Measurements from ENCODE around the gene CHL1.

Gene CHL1

DNA sequence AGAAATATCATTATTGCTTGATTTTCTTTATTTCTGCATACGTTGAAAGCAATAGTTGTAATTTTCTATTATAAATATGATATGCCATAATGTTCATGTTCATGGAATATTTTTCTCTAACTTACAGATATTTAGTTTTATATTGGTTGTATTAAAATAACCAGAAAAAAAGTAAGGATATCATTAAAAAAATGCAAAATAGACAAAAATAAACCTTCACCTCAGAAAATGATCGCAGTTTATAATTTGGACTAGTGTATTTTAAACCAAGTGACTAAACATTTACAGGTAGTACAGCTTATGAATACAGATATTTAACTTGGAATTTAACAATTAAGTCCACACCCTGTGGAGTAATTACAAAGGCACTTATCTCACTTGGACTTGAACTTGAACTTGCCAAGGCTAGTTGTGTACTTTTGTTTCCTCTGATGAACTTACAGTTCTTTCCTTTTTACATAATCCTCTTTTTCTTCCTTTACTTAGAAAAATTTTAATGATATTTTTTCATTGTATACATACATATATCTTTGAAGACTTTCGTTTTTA, 156.7 kb downstream of the CHL1 start:
- no peak for DNase-seq (ENCODE audit: low read depth)
- no peak overlapping the region for H3K4me3 ChIP-seq (replicated peaks; ENCODE audit: low read depth, low read length)
- TF ChIP-seq, protein P1, sequence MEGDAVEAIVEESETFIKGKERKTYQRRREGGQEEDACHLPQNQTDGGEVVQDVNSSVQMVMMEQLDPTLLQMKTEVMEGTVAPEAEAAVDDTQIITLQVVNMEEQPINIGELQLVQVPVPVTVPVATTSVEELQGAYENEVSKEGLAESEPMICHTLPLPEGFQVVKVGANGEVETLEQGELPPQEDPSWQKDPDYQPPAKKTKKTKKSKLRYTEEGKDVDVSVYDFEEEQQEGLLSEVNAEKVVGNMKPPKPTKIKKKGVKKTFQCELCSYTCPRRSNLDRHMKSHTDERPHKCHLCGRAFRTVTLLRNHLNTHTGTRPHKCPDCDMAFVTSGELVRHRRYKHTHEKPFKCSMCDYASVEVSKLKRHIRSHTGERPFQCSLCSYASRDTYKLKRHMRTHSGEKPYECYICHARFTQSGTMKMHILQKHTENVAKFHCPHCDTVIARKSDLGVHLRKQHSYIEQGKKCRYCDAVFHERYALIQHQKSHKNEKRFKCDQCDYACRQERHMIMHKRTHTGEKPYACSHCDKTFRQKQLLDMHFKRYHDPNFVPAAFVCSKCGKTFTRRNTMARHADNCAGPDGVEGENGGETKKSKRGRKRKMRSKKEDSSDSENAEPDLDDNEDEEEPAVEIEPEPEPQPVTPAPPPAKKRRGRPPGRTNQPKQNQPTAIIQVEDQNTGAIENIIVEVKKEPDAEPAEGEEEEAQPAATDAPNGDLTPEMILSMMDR (IDR thresholded peaks at IDR 0.05; ENCODE audit: low read length, missing control alignments): no peak

DNA sequence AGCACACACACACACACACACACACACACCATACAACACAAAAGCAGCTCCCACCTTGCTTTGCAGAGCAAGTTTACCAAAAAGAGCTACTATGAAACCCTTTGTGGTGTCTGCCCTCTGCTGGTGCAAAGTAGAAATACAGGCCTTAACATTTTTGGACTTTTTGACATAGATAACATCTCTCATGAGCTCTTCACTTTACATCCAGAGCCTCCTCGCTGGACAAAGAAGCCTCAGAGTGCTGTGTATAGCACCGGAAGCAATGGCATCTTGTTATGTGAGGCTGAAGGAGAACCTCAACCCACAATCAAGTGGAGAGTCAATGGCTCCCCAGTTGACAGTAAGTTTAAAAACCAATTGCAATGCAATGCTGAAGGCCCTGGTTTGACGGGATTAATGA, 157.9 kb downstream of the CHL1 start:
- TF ChIP-seq, protein P1 (IDR thresholded peaks at IDR 0.05; ENCODE audit: low read length, missing control alignments): peak; percentile 78
- DNase-seq (ENCODE audit: low read depth): peak; percentile 55
- H3K4me3 ChIP-seq (replicated peaks; ENCODE audit: low read depth, low read length): no peak overlapping the region

DNA sequence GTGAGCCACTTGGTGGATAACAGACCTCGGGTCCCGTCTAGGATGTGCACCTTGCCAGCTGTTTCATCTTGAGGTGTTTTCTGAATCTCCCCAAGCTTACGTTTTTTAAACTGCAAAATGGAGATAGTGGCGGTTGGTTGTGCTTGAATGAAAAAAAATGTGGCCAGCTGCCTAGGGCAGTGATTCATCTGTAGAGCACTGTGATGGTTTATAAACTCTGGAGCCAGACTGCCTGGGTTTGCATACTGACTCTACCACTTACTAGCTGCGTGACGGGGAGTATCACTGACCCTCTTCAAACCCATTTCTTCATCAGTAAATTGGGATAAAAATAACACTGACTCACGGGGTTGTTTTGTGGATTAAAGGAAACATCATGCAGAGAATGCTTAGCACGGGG, 159.1 kb downstream of the CHL1 start:
- no peak overlapping the region for H3K4me3 ChIP-seq (replicated peaks; ENCODE audit: low read depth, low read length)
- DNase-seq (ENCODE audit: low read depth): no peak
- TF ChIP-seq, protein P1 (IDR thresholded peaks at IDR 0.05; ENCODE audit: low read length, missing control alignments): no peak

DNA sequence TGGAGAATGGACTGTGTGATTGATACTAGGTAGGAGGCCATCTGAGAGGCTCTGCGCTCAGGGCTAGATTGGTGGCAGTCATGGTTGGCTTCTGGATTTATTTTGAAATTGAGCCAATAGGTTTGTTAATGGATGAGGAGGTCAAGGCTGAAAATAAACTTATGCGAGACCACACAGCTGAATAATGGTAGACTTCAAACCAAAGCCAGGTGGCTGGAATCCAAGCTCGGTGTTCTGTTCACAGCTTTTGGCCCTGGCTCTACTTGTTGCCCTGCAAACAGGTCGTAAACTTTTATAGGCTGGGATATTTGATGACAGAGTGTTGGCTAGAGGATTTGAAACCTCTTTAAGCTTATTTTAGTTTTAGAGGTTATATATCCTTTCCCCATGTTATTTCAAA, 160.4 kb downstream of the CHL1 start:
- TF ChIP-seq, protein P1 (IDR thresholded peaks at IDR 0.05; ENCODE audit: low read length, missing control alignments): no peak
- no peak for DNase-seq (ENCODE audit: low read depth)
- H3K4me3 ChIP-seq (replicated peaks; ENCODE audit: low read depth, low read length): no peak overlapping the region

DNA sequence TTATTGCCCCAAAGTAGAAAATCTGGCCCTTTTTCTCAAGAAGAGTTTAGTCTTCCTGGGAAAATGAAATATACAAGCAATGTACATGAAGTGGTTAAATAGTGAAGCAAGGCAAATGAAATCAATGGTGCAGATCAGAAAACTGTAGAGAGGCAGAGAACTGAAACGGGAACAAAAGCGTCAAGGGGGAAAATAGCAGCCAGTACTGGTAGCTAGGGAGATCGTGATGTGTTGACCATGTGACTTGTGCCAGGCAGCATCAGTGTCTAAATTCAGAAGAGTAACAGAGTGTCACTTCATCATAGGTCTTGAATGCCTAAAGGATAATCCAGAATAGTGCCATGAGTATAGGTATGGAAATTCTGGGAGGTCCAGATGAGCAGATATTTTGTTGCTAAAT, 163.1 kb downstream of the CHL1 start:
- TF ChIP-seq, protein P1 (IDR thresholded peaks at IDR 0.05; ENCODE audit: low read length, missing control alignments): no peak
- DNase-seq (ENCODE audit: low read depth): no peak
- no peak overlapping the region for H3K4me3 ChIP-seq (replicated peaks; ENCODE audit: low read depth, low read length)

DNA sequence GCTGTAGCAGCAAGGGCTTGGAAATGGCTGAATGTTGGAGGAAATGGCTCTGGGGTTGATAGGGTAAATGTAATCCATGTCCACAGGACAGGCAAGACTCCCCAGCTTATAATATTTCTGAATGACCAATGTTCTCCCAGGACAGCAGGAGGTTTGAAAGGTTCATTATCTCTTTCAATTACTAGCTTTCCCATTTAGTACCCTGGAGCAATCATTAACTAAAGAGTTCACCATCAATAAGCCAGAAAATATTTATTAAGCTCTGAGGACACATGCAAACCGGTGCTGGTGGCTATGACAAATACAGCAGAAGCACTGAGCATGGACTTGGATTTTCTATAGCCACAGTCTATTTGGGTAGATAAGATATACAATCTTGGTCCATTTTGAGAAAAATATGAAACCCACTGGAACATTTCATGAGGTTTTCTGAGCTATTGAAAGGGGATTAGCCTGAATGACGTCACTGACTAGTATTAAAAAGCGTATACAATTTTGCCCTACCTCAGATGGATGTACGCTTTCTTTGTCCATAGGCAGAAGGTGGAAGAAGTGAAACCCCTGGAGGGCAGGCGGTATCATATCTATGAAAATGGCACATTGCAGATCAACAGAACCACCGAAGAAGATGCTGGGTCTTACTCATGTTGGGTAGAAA, 166.2 kb downstream of the CHL1 start:
- DNase-seq (ENCODE audit: low read depth): no peak
- TF ChIP-seq, protein P1 (IDR thresholded peaks at IDR 0.05; ENCODE audit: low read length, missing control alignments): no peak
- no peak overlapping the region for H3K4me3 ChIP-seq (replicated peaks; ENCODE audit: low read depth, low read length)

DNA sequence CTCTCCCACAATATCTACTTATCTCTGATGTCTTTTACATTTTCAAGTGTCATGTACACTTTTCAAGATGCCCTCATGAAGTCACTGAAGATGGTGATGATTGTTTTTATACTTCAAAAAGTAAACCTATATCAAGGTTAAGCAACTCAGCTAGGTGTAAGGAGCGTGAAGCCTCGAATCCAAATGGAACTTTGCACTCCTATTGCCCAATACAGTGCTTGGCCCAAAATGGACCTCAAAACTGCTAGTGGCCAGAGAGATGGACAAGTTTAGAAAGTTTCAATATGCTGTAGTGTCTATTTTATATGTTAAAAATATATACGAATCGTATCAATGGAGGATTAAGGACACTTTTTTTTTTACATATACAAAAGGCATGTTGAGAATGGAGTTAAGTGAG, 167.7 kb downstream of the CHL1 start:
- TF ChIP-seq, protein P1 (IDR thresholded peaks at IDR 0.05; ENCODE audit: low read length, missing control alignments): no peak
- DNase-seq (ENCODE audit: low read depth): no peak
- no peak overlapping the region for H3K4me3 ChIP-seq (replicated peaks; ENCODE audit: low read depth, low read length)

Measured in fibroblast of pulmonary artery (primary cell).